Mammary epithelial cell (primary cell): ENCODE results near the gene UBAP1.
"Not testable (repeated sequence)": the region's sequence is repeated elsewhere in the genome, so short reads cannot be mapped to it uniquely, and the experiment has no call there.

Source experiments
- EZH2 ChIP-seq: IDR thresholded peaks from 2 replicates; pipeline ENCODE4 v1.6.1; 2012; ENCODE audit warnings: low read length, inconsistent platforms, borderline replicate concordance
- TF ChIP-seq, protein P1 (sequence below), 2 donors: IDR thresholded peaks in 1 of 2; conservative IDR thresholded peaks in 1 of 2; 2 replicates each; pipeline ENCODE4 v1.5.1; 2011 to 2012; ENCODE audit warnings: inconsistent platforms in 2 of 2, low read length in 2 of 2, mild to moderate bottlenecking in 2 of 2, control low read depth in 1 of 2, low read depth in 1 of 2; ENCODE audit not compliant: insufficient read depth in 1 of 2; ENCODE audit errors: extremely low read depth in 1 of 2

DNA sequence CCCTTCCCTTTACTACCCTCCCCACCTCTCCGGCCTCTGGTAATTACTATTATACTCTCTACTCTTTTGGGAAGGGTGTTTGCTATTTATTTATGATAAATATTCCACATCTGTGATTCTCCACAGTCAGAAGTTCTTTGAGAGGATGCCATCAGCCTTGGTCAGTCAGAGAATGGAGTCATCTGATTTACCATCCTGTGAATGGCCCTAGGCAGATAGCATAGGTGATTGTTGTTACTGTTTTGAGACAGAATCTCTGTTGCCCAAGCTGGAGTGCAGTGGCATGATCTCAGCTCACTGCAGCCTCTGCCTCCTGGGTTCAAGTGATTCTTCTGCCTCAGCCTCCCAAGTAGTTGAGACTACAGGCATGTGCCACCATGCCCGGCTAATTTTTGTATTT, 38.2 kb downstream of the UBAP1 start:
- TF ChIP-seq, protein P1, sequence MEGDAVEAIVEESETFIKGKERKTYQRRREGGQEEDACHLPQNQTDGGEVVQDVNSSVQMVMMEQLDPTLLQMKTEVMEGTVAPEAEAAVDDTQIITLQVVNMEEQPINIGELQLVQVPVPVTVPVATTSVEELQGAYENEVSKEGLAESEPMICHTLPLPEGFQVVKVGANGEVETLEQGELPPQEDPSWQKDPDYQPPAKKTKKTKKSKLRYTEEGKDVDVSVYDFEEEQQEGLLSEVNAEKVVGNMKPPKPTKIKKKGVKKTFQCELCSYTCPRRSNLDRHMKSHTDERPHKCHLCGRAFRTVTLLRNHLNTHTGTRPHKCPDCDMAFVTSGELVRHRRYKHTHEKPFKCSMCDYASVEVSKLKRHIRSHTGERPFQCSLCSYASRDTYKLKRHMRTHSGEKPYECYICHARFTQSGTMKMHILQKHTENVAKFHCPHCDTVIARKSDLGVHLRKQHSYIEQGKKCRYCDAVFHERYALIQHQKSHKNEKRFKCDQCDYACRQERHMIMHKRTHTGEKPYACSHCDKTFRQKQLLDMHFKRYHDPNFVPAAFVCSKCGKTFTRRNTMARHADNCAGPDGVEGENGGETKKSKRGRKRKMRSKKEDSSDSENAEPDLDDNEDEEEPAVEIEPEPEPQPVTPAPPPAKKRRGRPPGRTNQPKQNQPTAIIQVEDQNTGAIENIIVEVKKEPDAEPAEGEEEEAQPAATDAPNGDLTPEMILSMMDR (conservative IDR thresholded peaks at IDR 0.05 in 1 of 2, IDR thresholded peaks at IDR 0.05 in 1 of 2; ENCODE audit: extremely low read depth in 1 of 2, insufficient read depth in 1 of 2, low read depth in 1 of 2, low read length in 2 of 2) = not testable (repeated sequence)
- not testable (repeated sequence) for TF ChIP-seq EZH2
